GM12878 (cell line): ENCODE measurements around the gene PREP. TPM values are rescaled to one million over a fixed set of nuclear protein-coding genes. Genes with fewer than 3 reads are reported as not detected.

Experiments
- ATAC-seq: fragments of 200-7000 bp; cut with Tn5 transposase; 3 replicates; pipeline ENCODE4 v1.9.1; 2020; ENCODE audit warnings: mild to moderate bottlenecking, moderate library complexity
- BruUV-seq: library from RNA; stranded (reverse); fragments of 400-500 nt; replicated peaks from 2 replicates; lab custom pipeline; 2021; lab: Mats Ljungman, UMichigan
- CTCF ChIA-PET: fragments of 300-600 bp; sonication (Branson Sonifier 250); formaldehyde crosslinking; extraction: SDS; loops from one replicate; lab custom pipeline; 2021; ENCODE audit warnings: inconsistent platforms; lab: Yijun Ruan, JAX
- POLR2A ChIA-PET: fragments of 350-600 bp; formaldehyde crosslinking; extraction: SDS; loops from one replicate; lab custom pipeline; 2021; ENCODE audit warnings: inconsistent platforms; lab: Charles Lee
- RAD21 ChIA-PET: fragments of 300-600 bp; sonication (Branson Sonifier 250); formaldehyde crosslinking; loops from one replicate; lab custom pipeline; 2023; ENCODE audit warnings: antibody characterized with exemption; ENCODE audit not compliant: unreplicated experiment; lab: Charles Lee
- SMC1A ChIA-PET: fragments of 300-600 bp; sonication (Branson Sonifier 250); formaldehyde crosslinking; loops from one replicate; lab custom pipeline; 2023; ENCODE audit not compliant: unreplicated experiment, uncharacterized antibody; lab: Charles Lee
- DNase-seq: peaks from one replicate; pipeline ENCODE4 v3.0.0-alpha.2; 2011; ENCODE audit warnings: low read depth, low spot score
- FAIRE-seq: peaks from 3 replicates; lab custom pipeline; 2011; peaks lifted over from hg19 to GRCh38; lab: Jason Lieb, UNC
- H2AFZ ChIP-seq: 2 replicates; pipeline ENCODE4 v1.6.0; 2011; ENCODE audit warnings: low read depth, low read length, control low read depth; ENCODE audit not compliant: control insufficient read depth
- H3K27ac ChIP-seq: 2 replicates; pipeline ENCODE4 v1.5.1; 2011; ENCODE audit warnings: control low read depth; ENCODE audit not compliant: control insufficient read depth, insufficient read depth
- H3K27me3 ChIP-seq, 2 experiments: replicated peaks in 1 of 2; 2 replicates each; pipeline versions ENCODE4 v1.6.0 to v1.6.1; 2011; ENCODE audit warnings: low read length in 1 of 2; ENCODE audit not compliant: control insufficient read depth in 2 of 2, insufficient read depth in 2 of 2
- H3K36me3 ChIP-seq, 2 experiments: 2 replicates each; pipeline ENCODE4 v1.5.1; 2011; ENCODE audit warnings: low read length in 1 of 2; ENCODE audit not compliant: control insufficient read depth in 2 of 2, insufficient read depth in 2 of 2
- H3K4me1 ChIP-seq: 2 replicates; pipeline ENCODE4 v1.6.1; 2011; ENCODE audit warnings: mild to moderate bottlenecking, low read length, moderate library complexity, mixed read lengths; ENCODE audit not compliant: control insufficient read depth, insufficient read depth
- H3K4me2 ChIP-seq: 2 replicates; pipeline ENCODE4 v1.6.0; 2011; ENCODE audit warnings: control low read depth; ENCODE audit not compliant: control insufficient read depth, insufficient read depth
- H3K4me3 ChIP-seq: fragments of 200-600 bp; sonication (generic); 2 replicates; pipeline ENCODE4 v1.5.1; 2016
- H3K79me2 ChIP-seq: 2 replicates; pipeline ENCODE4 v1.6.0; 2011; ENCODE audit warnings: low read length; ENCODE audit not compliant: control insufficient read depth, insufficient read depth
- H3K9ac ChIP-seq: 2 replicates; pipeline ENCODE4 v1.8.0; 2011; ENCODE audit warnings: low read length, control low read depth, mixed read lengths; ENCODE audit not compliant: control insufficient read depth, insufficient read depth
- H3K9me3 ChIP-seq: replicated peaks from 3 replicates; pipeline ENCODE4 v1.5.1; 2011; ENCODE audit warnings: mild to moderate bottlenecking, low read length; ENCODE audit not compliant: control insufficient read depth, insufficient read depth
- H4K20me1 ChIP-seq: 2 replicates; pipeline ENCODE4 v1.6.0; 2011; ENCODE audit not compliant: control insufficient read depth, insufficient read depth
- ATF7 ChIP-seq: fragments of 450-650 bp; IDR thresholded peaks from 2 replicates; pipeline ENCODE4 v1.6.1; 2016; ENCODE audit warnings: low read depth, mild to moderate bottlenecking
- BRCA1 ChIP-seq: IDR thresholded peaks from 2 replicates; pipeline ENCODE4 v1.6.1; 2011; ENCODE audit warnings: low read depth, low read length, improper control_type of control experiment
- CBFB ChIP-seq: IDR thresholded peaks from 2 replicates; pipeline ENCODE4 v1.6.1; 2016; ENCODE audit warnings: antibody characterized with exemption, low read depth
- CBX3 ChIP-seq: fragments of 200-600 bp; sonication (generic); IDR thresholded peaks from 2 replicates; pipeline ENCODE4 v1.6.1; 2016; ENCODE audit warnings: low read depth, borderline replicate concordance
- CUX1 ChIP-seq: IDR thresholded peaks from 2 replicates; pipeline ENCODE4 v1.6.1; 2012; ENCODE audit warnings: improper control_type of control experiment, low read depth, low read length; ENCODE audit not compliant: insufficient replicate concordance
- JUNB ChIP-seq: IDR thresholded peaks from 2 replicates; pipeline ENCODE4 v1.6.1; 2016; ENCODE audit warnings: antibody characterized with exemption, mild to moderate bottlenecking
- NFIC ChIP-seq: IDR thresholded peaks from 2 replicates; pipeline ENCODE4 v1.6.1; 2012; ENCODE audit warnings: low read depth, mild to moderate bottlenecking, inconsistent platforms, low read length, moderate library complexity
- PML ChIP-seq: IDR thresholded peaks from 2 replicates; pipeline ENCODE4 v1.6.1; 2012; ENCODE audit warnings: low read length, inconsistent platforms
- SMC3 ChIP-seq: IDR thresholded peaks from 2 replicates; pipeline ENCODE4 v1.6.1; 2011; ENCODE audit warnings: low read length, improper control_type of control experiment, borderline replicate concordance
- TCF12 ChIP-seq: IDR thresholded peaks from 2 replicates; pipeline ENCODE4 v1.6.1; 2011; ENCODE audit warnings: low read depth, mild to moderate bottlenecking, low read length
- ZBTB11 ChIP-seq: fragments of 450-650 bp; formaldehyde crosslinking; IDR thresholded peaks from 2 replicates; pipeline ENCODE4 v1.5.0; 2022; ENCODE audit warnings: mild to moderate bottlenecking, missing genetic modification characterization
- WGBS: methylation state at CpG from one replicate; pipeline ENCODE4 v1.1.6; 2016; ENCODE audit warnings: low lambda C conversion rate; ENCODE audit not compliant: insufficient replicate concordance, insufficient coverage; ENCODE audit errors: missing lambda C conversion rate; 5-methylcytosine and 5-hydroxymethylcytosine counted together
- in situ Hi-C: fragments of 300-500 bp; cut with MboI; formaldehyde crosslinking; loops from 9 replicates; pipeline ENCODE4 v1.14.3; 2018; ENCODE audit warnings: mixed read lengths
- intact Hi-C: fragments of 100-400 bp; cut with micrococcal nuclease; formaldehyde crosslinking; loops from one replicate; pipeline ENCODE4 v1.14.2; 2022; ENCODE audit not compliant: unreplicated experiment
- polyA plus RNA-seq, 11 experiments: library from polyadenylated mRNA; depleted of rRNA in 4 of 11; unstranded in 6 of 11; stranded (reverse) in 5 of 11; fragments of >200 nt; fragmentation: Nextera tagmentation in 4 of 11; fragmentation: Illumina TruSeq in 1 of 11; extraction: Ambion mirVana in 4 of 11; extraction: Trizol in 1 of 11; gene quantifications; 1 replicate in 1 of 11; 2 replicates in 10 of 11; pipeline versions ENCODE4 v1.2.1 to v1.2.3, GENCODE V29; 2011 to 2016; ENCODE audit warnings: inconsistent platforms in 2 of 11, missing spikeins in 2 of 11, low read depth in 1 of 11
- total RNA-seq, 4 experiments: library from RNA; depleted of rRNA in 3 of 4; stranded (reverse); fragments of >200 nt in 3 of 4; fragmentation: Illumina TruSeq in 1 of 4; extraction: Trizol in 1 of 4; gene quantifications; 2 replicates each; pipeline versions ENCODE4 v1.2.1 to v1.2.3, GENCODE V29; 2013 to 2021

The PREP gene
- total and polyA plus RNA-seq, 10 of the 15 experiments (the other 5 are each of a cell fraction or from before 2014, with no cell fraction given) = 6.5 to 33.6 (median 18.1) TPM

GRCh38 chr6:105433723-105434122, 30.8 kb upstream of the PREP start (continued):
- TF ChIP-seq CUX1 = no peak
- no peak for TF ChIP-seq SMC3
- TF ChIP-seq ATF7 = no peak
- TF ChIP-seq PML = no peak
- no peak for TF ChIP-seq CBFB

DNA sequence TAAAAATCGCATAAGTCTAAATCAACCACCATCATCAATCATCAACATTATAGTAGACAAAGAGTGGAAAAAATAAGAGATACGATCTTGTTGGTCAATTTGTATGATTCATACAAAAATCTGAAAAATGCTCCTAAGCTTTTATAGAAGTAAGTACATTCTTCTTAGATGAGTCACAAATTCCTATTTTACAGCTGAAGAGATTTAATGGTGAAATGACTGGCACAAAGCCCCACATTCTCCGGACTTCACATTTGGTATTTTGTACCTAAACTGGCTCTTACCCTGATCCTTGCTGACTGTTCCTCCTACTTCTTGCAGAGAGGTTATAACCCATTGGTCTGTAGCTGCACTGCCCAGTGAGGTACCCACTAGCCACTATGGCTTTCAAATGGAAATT, 29.9 kb upstream of the PREP start:
- Histone ChIP-seq H3K4me3 (no peak overlapping the region), H3K79me2 (no peaks in the 10 kb centered on the region), H3K9me3 (peaks cover 2% of the 10 kb centered on the region; the same call in 2 of the 3 replicates), H3K9ac (no peak overlapping the region), H3K27me3 (no peaks in the 10 kb centered on the region), H3K4me2 (no peak overlapping the region), H4K20me1 (no peaks in the 10 kb centered on the region), H2AFZ (peak overlapping the region; percentile 44), H3K4me1 (peaks cover 3% of the 10 kb centered on the region), H3K27ac (no peak overlapping the region), H3K36me3 (no peaks in the 10 kb centered on the region)
- in situ Hi-C loops (loop anchor here (10.0 kb wide), 1 partner anchor 662 kb away; no protein-coding TSS in a partner anchor), intact Hi-C loops (loop anchor here (2.0 to 10.0 kb wide), 5 partner anchors 132 to 870 kb away; no protein-coding TSS in a partner anchor)
- no peak for FAIRE-seq
- BruUV-seq = no TSS peak
- ChIA-PET SMC1A (interaction anchor here (0.5 to 6.7 kb wide), 42 partner anchors 10 to 869 kb away, joined by 3 to 134 read pairs (median 5); partner anchors contain the start of gene PRDM1), POLR2A (interaction anchor here (1.5 to 2.9 kb wide), 2 partner anchors 21 to 50 kb away, joined by 5 to 13 read pairs; no protein-coding TSS in a partner anchor), RAD21 (interaction anchor here (1.0 to 5.1 kb wide), 25 partner anchors 10 to 868 kb away, joined by 3 to 102 read pairs (median 8); partner anchors contain the start of gene PRDM1), CTCF (interaction anchor here (0.7 to 6.8 kb wide), 32 partner anchors 8 to 1134 kb away, joined by 3 to 118 read pairs (median 7); partner anchors contain the start of genes ATG5, PRDM1 and PREP)
- no peak for DNase-seq
- 72% methylated on average over 3 of the region's 3 CpGs for WGBS
- ATAC-seq = no peak
- TF ChIP-seq ZBTB11 (CRISPR knock-in tag) (no peak), BRCA1 (no peak), JUNB (peak; percentile 32; the same call in 1 of the 2 replicates), CBX3 (no peak), NFIC (no peak), TCF12 (no peak)
